ENCODE results near the gene SHC1. TPM values are rescaled to one million over a fixed set of nuclear protein-coding genes. Genes with fewer than 3 reads are reported as not detected.

SHC1 gene
- polyA plus RNA-seq, 1 donor = 84.1 TPM

- no peak for DNase-seq
Measured at GRCh38 chr1:155009221-155009711, 38.7 kb upstream of the SHC1 start.

DNA sequence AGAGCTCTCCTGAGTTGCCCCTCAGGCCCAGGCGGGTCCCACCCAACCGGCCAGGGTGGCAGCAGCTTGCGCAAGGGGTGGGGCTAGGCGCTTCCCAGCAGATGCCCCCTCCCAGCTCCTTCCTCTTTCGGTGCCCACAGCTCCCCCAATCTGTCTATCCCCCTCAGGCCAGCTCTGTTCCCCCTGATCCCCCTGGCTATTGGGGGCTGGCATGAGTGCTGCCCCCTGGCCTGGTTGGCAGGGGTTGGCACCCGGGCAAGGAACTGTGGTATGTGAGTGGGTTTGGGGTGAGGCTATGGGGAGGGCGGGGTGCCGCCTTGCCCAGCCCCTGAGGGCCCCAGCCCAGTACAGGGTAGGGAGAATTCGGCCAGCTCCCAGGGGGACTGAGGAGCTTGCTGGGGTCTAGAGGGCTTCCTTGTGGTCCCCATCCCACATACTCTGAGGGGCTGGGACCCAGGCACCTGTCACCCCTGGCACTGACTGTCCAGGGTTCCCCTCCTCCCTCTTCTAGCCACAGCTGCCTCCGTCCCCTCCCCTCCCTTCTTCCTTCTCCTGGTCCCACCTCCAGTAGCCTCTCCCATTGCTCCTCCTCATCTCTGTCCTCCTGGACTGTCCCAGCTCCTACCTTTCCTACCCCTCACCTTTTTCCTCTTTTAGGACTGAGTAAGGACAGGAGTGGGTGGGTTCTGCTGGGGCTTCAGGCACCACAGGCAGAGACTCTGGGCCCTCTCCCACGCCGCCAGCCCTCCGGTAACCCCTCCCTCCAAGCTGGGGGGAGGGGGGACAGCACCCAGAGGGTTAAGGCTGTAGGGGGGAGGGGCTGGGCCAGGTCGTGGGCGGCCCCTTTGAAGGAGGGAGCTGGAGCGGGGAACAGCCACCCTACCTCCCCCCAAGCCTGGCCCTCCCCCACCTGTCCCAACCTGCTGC lies 37.7 kb upstream of the SHC1 start:
- DNase-seq = no peak

DNA sequence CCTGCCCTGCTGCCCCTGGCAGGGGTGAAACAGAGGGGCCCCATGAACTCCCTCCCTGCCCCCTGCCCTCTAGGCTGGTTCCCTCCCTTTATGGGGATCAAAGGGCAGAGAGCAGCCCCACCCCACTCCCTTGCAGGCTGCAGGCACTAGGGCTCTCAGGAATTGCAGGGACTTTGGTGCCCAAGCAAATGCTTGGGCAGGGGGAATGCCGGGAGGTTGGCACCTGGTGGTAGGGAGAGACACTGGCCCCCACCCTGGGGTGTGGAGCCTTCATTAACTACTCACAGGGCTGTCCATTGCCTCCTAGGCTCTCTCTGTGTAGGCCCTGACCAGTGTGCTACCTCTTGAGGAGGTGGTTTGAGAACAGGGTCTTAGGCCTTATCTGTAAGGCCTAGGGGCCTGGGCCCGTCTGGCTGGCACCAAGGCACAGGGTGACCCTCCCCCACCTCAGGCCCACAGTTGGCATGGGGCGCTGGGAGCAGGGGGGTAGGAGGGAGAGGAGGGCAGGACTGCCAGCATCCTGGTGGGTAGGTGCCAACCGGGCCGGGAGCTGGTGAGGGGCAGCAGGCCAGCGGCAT lies 36.8 kb upstream of the SHC1 start:
- DNase-seq = no peak

DNA sequence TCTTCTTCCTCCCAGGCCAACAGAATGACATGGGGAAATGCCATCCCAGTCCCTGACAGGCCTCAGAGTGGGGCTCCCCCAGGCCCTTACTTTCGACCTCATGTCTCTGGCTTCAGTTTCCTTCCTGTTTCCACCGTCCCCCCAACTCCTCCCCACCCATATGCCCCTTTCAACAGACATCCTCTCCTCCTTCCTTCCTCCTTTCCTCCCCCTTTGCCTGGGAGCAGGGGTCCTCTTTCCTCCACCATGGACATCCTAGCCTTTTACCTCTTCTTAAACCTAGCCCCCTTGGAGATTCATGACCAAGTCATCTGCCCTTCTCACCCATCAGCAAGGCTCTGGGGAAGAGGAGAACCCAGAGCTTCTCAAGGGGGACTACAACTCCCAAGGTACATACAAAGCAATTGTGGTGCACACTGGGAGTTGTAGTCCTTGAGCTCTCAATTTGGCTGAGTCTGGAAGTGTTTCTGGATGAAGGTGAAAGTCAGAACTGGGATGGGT lies 36.1 kb upstream of the SHC1 start:
- no peak for DNase-seq

DNA sequence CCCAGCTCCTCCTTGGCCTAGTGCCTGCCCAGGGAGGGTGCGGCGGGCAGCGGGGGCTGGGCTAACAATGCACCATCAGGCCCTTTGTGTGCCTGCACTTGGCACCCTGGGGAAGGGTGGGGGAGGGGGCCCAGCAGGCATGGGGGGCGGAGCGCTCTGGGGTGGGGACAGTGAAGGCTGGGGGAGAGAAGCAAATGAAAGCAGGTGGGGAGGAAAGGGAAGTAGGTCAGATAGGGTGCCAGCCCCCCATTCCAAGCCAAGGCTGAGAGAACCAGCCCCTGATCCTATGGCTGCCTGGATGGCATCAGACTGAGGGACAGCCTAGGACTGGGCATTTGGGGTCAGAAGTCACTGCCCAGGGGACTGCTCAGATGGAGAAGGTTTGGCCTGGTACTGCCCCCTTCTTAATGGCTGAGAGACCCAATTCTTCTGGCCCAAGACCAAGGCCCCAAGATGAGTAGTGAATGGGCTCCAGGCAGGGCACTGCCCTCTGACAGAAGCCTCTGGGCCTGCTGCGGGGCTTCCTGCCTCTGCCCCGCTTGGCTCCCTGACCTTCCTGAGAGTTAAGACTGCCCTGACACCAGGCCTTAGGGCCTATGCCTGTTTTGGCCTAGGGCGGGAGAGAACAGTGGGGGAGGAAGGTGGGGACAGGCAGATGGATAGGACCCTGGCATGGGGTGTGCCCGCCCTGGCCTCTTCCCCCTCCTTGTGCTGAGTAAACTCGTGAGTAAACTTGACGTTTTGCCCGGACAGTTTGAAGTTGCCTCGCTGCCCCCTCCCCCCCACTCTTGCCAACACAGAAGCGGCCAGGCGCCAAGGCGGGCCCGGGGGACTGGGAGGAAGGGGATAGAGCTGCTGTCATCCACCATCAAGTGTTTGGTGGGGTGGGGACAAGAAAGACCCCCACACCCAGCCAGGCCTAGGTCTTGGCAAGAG lies 34.8 kb upstream of the SHC1 start:
- no peak for DNase-seq

DNA sequence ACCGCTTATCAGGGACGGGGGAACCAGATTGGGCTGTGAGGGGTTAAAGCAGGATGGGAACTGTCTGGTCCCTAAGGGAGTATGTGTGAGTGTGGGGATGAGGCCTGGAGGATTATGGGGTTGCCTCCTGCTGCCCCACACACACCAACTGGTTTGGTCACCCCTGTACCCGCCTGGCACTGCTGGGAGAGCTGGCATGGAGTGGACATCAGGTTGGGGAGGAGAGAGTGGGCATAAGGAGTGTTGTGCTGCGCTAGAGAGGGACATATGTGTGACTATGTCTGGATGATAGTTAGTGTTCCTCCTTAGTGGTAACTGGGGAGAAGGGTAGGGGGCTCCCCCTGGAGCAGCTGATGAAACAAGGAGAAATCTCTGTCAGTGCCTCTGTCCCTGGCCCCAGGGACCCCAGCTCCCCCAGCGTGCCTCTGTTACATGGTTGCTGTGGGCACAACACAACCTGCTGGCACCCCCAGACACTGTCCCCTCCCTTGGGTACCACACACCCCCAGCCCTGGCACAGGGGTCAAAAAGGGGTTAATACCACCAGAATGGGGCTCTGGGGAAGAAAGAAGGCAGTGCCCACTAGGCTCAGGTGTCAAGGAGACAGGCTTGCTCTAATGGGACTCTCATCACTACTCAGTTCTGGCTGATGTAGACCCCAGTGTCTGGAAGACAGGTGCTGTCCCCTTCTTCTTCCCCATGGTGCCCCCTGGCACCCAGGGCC lies 34.0 kb upstream of the SHC1 start:
- no peak for DNase-seq

DNA sequence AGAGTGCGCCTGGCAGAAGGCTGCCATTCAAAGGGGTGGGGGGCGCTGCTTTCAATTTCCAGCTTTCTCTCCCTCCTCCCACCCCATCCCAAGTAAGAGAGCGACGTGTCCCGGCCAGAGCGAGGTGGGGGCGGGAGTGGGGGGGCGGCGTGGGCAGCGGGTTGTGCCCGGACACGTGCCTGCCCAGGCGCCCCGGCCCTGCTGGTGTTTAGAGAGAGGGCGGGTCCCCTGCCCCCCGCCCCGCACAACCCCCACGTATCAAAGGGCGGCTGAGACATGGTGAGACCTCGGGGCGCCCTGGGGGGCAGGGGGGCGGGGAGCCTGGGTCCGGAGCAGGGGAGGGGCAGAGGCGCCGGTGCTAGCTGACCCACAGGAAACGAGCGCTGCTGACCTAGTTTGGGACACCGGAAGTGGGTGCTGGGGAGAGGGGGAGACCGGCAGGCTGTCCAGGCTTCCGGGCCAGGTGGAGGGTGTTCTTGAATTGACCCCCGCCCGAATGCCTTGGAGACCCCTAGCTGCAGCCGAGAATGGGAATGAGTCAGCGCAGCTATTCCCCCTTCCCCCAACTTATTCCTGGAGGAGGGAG lies 33.3 kb upstream of the SHC1 start:
- DNase-seq = no peak

DNA sequence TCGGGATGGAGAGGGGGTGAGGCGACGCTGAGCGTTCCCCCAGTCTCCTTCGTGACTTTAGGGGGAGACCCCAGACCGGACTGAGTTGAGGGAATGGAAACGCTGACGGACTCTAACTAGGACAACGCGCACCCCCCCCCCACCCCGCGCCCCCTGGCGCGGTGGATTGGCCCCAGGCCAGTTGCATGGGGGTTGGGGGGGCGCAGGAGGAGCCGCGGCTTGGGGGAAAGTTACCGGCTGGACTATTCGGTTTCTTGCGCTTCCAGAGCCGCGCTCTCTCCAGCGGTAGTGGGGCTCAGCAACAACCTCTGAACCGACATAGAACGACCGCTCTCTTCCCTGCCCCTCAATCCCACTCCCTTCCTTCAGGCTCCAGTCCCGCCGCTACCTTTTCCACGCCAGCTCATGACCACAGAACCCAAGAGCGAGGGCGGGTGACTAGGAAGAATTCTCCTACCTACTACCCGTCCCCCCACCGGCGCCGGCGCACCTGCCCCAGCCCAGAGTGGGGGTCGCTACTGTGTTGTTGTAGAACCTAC lies 32.7 kb upstream of the SHC1 start:
- DNase-seq = no peak

GRCh38 chr1:155002464-155003226 lies 32.1 kb upstream of the SHC1 start, which contains the start of gene ZBTB7B:
TSS of gene ZBTB7B (plus strand) at chr1:155002802. CDS start at chr1:155014661, 11,859 bp downstream.
- no peak for DNase-seq

DNA sequence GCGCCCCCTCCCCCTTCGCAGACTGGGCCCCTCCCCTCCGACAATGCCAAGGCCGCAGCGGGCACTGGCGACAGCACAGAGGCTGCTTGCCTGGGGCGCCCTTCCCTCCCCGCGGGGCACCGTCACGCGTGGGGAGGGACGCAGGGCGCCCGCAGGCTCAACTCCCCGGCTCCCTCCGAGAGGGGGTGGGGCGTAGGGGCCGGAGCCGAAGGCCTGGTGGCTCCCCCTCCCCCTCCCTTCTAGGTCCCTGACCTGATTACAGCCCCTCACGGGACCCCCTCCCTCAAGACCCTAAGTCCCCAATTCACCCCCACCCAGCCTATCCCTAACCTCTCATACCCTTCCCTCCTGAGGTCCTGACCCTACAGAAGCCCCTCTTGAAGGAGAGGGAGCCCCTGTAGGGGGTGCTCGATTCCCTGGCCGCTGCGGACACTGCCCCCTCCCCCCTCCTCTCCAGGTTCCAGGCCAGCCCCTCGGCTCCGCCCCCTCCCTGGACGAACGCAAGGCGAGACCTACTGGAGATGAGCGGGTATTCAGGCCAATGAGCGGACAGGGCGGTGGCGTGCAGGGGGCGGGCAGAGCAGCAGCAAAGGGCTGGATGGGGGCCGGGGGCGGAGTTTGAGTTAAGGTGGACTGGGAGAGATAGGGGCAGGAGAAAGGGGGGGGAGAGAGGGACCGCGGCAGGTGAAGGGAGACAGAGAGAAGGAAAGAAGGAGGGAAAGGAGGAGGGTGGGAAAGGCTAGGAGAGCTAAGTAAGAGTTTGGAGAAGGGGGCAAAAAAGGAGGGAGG lies 31.3 kb upstream of the SHC1 start:
- peak; percentile 98 for DNase-seq

DNA sequence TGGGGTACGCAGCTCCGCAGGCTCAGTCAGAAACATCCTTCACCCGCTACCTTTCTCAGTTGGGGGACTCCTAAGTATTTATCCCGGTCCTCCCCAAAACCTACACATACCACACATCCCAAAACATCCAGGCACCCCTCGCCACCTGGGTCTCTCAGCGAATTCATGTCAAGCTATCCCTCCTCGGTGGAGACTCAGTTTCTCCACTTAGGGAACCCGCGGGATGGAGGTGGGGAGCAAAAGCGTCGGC lies 30.8 kb upstream of the SHC1 start:
- no peak for DNase-seq

DNA sequence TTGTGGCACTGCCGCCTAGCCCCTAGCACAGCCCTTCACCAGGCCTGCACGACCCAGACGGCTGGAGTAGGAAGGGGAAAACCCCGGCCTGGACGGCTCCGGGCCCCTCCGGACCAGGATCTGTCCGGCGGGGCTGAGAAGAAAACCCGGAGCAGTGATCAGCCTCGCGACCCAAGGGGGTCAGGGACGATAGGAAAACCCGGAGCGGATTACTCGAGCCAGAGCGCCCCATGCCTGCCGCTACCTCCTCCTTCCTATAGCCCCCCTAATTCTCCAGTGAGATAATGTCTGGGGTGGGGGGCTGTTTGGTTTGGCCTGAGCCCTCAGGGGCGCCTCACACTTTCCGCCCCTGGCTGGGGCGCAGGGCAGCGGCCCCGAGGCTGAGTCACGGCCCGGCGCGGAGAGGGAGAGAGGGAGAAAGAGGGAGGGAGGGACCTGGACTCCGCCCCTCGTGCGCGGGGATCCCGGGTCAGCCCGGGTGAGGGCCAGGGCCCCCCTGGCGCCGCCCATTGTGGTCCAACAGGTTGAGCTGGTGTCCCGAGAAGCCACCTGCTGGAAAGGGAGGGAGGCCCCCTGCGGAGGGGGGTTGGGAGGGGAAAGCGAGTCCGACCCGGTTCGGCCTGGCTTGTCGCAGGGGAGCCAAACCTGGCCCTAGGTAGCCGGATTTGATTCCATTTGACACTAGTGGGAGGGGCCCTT lies 30.3 kb upstream of the SHC1 start:
- DNase-seq = peak; percentile 96

DNA sequence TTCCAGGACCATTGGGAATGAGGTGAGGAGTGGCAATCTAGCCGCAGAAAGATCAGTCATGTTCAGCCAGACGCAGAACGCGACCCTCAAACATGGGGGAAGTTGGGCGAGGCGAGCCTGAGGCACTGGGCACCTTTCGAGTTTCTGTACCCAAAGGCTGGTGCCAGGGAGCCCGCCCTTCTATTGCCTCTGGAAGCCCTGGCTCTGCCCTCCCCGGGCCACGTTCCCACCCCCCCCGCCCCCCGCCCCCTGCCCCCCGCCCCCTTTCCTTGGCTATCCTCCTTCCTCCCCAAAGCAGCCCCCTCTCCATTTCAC lies 29.8 kb upstream of the SHC1 start:
- no peak for DNase-seq

DNA sequence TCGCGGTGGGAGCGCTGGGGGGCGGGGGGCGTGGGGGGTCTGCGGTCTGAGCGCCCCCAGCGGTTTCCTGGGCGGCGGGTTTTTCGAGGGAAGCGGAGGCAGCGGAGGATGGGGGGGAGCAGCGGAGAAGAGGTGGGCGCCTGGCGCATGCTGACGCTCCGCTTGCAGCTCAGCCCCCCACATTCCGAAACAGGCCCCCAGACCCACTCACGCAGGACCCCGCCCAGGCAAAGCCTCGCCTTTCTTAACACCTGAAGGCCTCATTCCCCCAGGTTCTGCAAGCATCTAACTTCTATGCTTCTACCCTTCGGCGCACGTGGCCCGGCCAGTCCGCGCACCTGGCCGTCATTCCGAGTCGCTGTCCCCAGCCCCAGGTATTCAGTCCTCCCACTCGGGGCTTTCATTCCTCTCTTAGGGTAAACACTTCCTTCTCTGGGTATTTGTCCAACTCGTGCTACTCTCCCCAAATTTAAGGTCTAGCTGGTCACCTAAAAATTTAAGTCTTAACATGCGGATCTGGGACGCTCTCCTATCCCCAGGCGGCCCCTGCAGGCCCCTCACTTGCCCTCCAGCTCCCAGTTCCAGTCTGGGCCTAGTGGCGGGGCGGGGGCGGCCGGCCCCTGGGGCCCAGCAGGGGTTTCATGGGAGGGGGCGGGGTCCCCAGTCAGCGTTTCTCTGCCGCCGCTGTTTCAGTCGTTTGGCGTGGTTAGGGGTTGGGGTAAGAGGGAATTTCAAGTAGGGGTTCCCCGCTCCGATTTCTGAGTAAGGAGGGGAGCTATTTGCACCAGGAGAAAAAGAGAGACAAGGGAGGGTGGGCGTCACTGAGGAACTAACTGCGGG lies 29.2 kb upstream of the SHC1 start:
- DNase-seq = no peak

DNA sequence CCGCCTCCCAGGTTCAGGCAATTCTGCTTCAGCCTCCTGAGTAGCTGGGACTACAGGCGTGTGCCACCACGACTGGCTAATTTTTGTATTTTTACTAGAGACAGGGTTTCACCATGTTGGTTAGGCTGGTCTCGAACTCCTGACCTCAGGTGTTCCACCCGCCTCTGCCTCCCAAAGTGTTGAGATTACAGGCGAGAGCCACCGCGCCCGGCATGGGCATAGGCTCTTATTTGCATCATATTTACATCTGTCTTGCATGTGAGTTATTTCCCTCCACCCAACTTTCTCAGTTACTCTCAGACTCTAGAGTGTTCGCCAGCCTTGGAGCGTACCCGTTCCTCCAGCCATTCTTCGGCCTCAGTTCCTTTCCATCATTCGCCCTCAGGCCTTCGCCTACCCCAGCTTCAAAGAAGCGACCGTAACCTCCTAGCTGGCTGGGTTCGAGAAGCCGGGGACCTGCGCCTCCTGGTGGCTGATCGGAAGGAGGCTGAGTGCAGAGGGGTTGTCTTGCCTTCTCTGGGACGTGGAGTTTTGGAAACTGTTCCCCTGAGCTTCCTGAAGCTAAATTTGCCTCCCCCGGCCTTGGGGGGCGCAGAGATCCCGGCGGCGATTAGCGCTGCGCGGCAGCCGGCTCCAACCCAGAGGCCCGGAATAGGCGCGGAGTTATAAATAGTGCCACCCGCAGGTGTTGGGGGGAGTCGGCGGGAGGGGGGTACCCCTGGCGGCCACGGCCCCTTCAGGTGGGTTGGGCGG lies 28.4 kb upstream of the SHC1 start:
- no peak for DNase-seq

DNA sequence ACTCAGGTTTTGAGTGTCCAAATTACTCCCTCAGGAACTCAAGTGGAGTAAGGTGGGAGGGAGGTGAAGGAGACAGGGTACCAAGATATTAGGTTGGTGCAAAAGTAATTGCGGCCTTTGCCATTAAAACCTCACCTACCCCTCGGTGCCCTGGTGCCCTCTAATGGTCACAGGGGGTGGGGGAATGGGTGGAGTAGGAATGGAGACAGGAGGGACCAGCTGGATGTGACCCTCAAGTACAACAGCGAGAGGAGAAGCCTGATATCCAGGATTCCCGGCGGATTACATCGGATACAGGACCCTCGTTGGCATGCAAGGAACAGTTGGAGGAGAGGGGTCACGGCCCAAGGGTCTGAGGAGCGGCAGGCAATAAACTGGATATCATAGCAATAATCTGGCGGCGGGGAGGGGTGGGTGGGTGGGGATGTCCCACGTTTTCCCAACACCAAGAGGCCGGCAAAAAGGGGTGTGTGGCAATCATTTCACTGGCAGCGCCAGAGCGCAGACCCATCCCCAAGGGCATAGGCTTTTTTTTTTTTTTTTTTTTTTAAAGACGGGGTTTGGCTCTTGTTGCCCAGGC lies 27.7 kb upstream of the SHC1 start:
- no peak for DNase-seq
